ENCODE results near the gene GREB1L.
"Not testable (repeated sequence)": the region's sequence is repeated elsewhere in the genome, so short reads cannot be mapped to it uniquely, and the experiment has no call there.

GREB1L gene

DNA sequence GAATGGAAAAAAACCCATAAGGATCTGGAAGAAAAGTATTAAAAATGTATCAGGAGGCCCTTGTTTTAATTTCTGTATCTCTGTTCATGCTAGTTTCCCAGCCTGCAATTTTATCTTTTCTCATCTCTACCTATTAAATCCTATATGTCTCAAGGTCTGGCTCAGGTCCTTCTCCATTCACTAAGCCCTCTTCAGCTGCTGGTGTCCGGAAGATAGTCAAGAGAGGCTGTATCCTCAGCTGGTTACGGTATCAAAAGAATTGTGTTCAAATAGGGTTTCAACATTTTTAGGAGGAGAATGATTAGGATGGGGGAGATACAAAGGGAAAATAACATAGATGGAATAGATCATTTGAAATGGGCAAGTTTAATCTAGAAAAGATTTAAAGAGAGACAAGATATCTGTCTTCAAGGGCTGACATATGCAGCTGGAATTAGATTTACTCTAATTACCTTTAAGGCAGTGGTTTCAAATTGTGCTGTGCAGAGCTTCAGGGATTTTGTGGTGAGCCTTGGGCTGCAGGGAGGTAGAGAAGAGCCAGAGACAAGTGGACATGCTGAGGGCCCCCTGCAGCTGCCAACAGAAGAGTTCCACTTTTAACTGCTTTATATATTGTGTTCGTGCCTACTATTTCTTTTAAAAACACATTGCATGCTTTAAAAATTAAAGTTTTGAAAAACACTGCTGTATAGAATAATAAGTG lies 24.1 kb downstream of the GREB1L start:
- DNase-seq, result no peak

DNA sequence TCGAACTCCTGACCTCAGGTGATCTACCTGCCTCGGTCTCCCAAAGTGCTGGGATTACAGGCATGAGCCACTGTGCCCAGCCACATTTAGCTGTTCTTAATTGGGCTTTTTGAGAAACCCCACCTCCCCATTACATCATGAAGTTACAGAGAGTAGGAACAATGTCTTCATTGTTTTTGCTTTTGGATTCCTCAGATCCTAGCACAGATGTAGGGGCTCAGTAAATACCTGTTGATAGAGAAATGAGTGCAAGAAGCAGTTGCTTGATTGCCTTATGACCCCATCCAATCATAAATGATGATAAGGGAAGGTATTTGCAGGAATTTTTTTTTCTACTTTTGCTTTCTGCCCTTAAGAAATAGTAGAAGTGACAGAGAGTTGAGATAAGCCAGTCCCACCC lies 25.4 kb downstream of the GREB1L start:
- no peak for DNase-seq

DNA sequence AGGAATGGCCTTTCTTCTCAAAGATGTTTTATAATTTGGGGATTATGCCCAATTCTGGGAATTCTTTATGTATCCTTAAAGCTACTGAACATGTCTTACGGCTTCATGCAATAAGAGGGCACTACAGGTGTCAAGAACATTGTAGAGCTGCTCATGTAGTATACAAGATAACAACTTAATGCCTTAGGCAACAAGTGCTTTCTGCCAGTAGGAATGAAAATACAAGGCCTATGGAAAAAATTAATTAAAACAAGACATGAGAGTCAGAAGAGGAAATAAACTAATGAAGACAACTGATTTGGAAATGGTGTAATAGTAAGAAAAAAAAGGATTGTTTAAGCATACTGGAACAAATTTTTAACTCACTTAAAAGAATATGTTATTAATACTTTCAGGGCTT lies 27.3 kb downstream of the GREB1L start:
- no peak for DNase-seq

DNA sequence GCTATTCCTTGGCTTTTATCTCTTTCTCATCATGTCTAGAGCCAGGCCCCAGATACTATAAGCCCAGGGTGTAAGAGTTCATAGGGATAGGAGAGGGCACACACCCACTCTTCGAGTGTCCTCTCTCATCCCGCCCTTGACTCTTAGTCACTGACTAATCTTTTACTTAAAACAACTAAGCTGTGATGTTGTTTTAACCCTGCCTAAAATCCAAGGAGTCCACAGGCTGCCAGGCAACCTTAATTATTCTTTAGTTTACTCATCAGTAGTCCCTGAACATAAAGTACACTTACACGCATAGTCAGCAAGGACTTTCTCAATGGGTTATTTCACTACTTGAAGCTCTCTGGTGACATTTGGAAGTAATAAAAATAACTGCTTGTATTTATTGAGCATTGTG lies 28.4 kb downstream of the GREB1L start:
- DNase-seq, result no peak

DNA sequence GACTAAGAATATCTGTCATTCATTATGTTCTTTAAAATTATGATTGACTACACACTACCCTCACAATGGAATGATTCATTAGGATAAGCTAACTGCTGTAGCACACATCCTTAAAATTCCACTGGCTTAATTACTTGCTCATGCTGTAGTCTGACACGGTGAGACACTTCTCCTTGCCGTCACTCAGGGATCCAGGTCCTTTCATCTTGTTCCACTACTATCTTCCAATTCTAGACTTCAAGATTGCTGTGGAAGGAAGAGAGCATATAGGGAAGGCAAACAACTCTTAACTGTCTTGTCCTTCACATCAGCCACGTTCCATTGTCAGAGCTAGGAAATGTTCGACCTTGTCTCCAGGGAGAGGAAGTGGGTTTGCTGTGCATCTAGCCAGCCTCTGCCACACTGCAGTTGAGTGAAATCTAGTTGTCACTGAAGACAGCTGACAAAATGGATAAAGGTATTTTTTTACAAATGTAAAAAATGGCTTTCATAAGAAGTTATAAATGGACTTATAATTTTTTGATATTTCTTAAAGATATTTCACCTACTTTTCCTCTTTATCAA lies 30.1 kb downstream of the GREB1L start:
- no peak for DNase-seq

DNA sequence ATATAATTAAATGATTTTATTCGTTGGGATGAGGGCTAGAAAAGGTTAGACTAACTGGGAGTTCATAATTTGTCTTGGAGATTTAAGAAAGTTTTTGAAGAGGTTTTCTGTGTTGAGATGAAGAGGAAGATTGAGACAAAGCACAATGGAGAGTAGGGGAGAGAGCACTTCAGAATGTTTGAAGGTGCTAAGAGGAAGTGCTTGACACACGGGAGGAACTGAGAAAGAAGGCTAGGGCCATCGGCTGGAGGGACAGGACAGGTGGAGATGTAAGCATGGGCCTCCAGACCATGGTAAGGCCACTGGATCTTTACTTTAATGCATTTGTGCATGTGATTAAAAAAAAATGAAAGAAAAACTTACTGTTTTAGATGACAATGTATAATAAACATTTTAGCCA lies 31.5 kb downstream of the GREB1L start:
- no peak for DNase-seq

DNA sequence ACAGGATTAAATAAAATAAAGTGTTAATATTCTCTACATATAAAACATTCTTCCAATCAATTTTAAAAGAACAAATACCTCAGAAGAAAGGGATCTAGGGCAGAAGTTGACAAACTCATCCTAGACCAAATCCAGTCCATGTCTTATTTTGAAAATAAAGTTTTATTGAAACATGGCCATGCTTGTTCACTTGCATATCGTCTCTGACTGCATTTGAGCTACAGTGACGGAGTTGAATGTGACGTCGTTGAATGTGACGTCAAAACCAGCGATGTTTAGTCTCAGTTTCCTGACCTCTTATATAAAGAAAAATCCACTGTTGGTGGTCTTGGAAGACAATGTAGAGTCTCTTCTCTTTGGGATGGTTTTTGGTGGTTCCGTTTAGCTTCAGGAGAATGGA lies 33.6 kb downstream of the GREB1L start:
- no peak for DNase-seq

DNA sequence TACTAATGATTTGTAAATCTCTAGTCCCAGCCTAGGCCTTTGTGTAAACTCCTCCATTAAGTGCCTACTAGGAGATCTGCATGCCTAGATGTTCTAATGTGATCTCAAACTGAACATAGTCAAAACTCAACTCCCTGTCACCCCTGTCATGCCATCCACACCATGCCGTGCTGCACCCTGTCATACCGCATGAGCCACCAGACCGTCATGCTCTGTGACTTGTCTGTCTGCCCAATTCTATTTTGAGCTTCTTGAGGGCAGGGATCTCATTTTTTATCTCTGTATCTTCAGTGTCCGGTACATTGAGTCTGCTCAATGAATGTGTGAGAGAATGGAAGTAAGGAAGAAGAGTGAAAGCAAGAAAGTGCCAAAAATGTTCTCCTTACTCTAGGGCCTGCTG lies 35.5 kb downstream of the GREB1L start:
- DNase-seq, result no peak

DNA sequence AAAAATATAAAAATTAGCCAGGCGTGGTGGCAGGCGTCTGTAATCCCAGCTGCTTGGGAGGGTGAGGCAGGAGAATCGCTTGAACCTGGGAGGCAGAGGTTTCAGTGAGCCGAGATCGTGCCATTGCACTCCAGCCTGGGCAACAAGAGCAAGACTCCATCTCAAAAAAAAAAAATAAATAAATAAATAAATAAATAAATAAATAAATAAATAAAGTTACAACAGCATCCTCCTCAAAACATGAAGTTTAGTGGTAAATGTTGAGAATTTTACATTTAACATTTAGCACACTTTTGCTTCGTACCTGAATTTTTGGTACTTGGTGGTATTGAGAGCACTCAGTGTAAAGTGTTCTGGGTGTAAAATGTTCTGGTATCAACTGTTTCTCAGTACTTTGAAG lies 36.2 kb downstream of the GREB1L start:
- not testable (repeated sequence) for DNase-seq

DNA sequence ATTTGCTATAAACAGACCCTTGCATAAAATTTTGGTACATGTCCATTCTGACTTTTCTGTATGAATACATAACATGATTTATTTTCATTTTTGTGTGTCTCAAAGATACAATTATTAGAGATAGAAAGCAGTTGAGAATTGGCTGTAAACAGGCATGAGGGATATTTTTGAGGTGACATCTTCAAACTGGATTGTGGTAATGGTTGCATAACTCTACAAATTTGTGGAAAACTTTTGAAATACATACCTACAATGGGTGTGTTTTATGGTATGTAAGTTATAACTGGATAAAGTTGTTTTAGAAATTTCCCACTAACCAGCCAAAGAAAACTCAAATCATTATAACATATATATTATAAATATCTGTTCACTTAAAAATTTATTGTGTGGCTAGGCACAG lies 39.6 kb downstream of the GREB1L start:
- no peak for DNase-seq

DNA sequence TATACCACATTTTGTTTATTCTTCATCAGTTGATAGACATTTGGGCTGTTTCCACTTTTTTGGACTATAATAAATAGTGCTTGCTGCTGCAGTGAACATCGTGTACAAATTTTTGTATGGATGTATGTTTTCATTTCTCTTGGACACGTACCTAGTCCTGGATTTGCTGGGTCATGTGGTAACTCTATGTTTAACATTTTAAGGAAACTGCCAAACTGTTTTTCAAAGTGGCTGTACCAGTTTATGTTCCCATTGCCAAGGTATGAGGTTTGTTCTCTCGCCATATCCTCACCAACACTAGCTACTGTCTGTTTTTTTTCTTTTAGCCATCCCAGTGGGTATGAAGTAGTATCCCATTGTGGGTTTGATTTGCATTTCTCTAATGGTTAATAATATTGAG lies 42.5 kb downstream of the GREB1L start:
- DNase-seq, result no peak

DNA sequence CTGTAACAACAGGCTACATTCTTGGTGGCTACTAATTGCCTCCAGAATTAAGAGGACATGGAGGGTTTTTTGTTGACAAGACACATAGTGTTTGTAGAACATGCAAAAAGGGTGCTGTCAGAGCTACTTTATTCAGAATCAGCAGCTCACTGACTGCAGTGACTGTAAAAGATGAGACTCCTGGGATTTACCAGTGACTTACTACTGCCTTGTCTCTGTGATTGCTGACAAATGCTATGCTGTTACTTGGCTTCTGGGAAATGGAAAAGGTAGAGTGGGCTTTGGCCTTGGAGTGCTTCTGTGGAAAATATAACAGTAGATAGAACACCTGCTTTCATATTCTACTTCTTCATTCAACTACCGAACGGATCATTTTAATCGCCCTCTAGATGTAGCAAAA lies 47.8 kb downstream of the GREB1L start:
- DNase-seq, result no peak

DNA sequence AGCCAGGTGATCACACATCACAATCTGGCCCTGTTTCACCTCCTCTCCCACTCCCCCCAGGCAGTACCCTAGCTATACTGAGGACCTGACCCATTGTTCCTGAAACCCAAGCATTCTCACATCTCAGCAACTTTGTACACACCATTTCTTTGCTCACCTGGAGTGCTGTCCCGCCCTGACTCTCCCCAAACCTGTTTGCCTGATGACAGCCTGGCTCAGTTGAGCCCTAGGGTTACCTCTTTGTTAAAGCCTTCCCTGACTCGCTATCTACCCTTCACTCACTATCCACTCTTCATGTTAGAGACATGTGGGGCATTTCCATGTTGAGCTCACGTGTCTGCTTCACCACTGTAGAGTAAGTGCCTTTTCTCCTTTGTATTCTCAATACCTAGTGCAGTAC lies 49.1 kb downstream of the GREB1L start:
- no peak for DNase-seq

DNA sequence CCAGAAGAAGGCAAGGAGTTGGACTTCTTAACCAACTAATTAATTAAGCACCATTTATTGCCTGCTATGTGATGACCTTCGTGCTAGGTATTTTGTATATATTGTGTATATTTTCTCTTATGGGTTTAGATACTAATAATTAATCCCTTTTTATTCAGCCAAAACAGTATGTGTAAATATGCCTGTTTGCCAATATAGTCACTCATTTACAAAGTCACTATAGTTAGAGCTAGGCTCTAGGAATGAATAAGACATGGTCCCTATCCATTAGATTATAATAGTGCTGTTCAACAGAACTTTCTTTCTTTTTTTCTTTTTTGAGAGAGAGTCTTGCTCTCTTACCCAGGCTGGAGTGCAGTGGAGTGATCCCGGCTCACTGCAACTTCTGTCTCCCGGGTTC lies 51.4 kb downstream of the GREB1L start:
- DNase-seq, result no peak

DNA sequence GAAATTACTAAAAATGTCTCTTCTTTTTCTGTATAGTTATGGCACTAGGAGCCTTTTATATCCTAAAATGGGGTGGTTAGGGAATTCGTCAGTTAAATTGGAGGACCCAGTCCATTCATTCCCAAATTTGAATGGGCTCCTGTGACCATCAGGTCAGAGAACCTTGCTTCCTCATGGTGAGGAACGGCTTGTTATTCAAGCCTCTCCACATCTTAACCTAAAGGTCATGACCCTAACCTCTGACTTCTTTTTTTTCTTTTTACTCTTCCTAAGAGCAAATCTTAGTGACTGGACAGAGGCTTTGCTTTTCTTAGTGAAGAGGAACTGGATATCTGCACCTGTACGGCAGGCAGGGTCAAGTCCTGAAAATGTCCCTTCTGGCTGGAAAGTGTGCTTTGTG lies 53.1 kb downstream of the GREB1L start:
- no peak for DNase-seq

DNA sequence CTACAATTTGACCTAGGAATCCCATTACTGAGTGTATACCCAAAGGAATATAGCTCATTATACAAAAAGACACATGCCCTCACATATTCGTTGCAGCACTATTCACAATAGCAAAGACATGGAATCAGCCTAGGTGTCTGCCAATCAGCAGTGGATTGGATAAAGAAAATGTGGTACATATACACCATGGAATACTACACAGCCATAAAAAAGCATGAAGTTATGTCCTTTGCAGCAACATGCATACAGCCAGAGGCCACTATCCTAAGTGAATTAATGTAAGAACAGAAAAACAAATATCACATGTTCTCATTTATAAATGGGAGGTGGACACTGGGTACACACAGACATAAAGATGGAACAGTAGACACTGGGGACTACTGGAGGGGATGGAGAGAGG lies 54.0 kb downstream of the GREB1L start:
- DNase-seq, result no peak

DNA sequence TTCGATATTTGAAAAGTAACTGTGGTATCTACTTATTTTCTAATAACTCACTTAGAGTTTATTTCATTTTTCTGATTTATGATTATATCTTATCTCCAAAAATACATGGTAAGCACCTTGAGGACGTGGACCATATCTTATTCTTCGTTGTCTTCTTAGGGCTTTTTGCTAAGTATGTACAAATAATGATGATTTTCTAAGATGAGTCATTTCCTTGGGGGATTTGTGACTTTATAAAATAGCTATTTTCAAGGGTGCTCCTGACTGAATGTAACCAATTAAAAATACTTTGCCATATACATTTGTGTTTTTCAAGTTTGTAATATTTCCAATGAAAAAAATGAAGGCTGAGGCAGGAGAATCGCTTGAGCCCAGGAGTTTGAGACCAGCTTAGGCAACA lies 56.3 kb downstream of the GREB1L start:
- DNase-seq, result no peak

DNA sequence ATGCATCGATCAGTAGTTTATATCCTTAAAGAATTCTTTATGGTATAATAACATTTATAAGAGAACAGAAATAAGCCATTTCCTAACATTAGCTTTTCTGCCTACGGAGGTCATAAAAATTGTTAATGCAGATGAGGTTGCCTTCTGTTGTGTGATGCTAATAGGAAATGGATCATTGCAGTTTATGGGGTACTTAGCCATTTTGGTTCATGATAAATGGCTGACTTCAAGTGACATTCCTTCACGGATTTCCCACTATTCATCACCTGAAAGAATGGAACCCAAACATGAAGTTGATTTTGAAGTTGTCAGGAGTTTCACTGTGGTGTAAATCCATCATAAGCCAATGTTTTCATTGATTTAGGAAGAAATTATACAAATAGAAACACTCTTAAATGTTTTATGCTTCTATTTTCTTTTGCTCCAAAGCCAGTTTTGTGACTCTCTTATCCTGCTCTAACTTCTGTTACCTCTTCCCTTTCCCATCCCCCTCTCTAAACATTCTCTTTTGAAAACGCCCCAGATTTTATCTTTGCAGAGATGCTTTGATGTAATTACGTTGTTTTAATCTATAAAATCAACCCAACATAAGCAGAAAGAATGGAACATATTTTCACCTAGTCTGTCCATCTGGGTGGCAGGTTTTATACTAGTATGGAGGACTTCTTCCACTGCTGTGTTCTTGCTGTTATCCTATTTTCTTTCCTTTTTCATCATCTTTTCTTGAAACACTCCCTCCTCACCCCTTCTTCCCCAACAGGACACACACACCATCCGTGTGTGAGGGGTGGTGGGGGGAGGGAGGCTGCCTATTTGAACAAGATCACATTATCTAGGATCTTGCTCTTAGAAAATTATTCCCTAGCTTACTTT lies 58.2 kb downstream of the GREB1L start:
- no peak for DNase-seq

DNA sequence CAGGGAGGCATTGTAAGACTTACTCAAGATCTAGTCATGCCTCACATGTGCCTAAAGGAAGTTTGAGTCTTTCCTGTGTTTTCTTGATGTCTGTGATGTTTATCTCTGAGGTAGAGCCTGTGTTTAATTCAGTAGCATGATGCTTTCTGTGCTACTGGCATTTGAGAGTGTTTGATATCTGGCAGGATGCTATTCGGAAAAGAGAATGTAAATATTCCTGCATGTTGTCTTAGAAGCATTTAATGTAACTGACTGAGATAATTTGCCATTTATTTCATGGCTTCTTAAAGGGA lies 58.8 kb downstream of the GREB1L start:
- no peak for DNase-seq

DNA sequence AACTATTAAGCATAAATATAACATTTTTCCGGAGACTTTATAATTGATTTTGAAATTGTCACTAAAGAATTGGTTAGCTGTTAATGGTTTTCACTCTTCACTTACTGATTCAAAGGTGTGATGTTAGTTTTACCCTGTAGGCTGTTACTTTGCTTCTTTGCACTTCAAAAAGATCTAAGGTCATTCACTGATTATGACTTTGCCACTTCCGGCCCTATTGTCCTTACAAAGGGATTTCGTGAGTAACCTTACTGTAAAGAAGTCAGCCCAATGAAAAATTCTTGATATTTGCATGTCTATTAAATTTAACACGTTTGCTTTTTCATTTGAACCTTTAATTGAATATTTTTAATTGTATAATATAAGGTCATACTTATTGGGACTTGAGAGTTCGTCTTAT lies 61.4 kb downstream of the GREB1L start:
- no peak for DNase-seq

DNA sequence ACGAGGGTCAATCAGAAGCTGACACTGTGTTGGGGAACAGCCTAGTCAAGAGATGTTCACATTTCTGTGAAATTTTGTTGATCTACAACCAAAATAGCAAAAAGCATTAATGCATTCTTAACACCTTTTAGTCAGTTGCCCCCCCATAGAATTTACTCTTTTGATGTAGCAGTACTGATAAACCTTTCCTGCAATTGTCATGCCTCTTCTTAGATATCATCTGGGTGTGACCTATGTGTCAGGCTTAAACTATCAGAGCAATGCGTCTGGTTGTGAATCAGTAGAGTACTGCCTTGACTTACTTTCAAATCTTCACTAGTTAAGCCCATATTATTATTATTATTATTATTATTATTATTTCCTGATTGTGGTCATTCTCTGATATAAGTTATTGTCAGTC lies 61.9 kb downstream of the GREB1L start:
- DNase-seq, result no peak

DNA sequence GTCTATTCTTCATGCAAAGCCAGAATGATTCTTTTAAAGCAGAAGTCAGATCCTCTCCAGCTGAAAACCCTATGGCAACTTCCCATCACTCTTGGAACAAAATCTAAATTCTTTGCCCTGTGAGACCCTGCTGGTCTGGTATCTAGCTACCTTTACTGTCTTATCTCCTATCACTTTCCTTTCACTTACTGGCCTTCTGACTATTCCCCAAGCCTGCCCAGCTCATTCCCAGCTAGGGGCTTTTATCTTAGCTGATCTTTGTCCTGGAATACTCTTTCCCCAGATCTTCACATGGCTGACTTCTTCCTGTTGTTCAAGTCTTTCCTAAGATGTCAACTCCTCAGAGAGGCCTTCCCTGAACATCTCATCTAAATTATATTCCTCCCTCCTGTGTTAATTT lies 63.6 kb downstream of the GREB1L start:
- DNase-seq, result no peak

DNA sequence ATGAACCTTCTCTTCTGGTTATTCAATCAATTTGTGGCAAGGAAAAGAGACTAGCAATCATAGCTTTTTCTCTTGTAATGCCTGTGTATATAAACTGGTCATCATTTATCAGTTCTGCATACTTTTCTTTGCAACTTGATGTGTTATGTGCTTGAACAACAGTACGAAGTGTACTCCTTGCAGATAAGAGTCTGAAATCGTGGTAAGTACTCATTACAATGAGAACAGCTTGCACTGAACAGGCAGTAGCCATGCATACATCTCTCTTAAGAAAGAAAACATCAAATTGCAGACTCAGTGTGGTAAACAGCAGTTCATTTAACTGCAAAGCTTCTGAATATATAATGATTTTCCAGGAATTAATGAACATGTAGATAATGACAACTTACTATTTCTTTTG lies 64.3 kb downstream of the GREB1L start:
- DNase-seq, result no peak

DNA sequence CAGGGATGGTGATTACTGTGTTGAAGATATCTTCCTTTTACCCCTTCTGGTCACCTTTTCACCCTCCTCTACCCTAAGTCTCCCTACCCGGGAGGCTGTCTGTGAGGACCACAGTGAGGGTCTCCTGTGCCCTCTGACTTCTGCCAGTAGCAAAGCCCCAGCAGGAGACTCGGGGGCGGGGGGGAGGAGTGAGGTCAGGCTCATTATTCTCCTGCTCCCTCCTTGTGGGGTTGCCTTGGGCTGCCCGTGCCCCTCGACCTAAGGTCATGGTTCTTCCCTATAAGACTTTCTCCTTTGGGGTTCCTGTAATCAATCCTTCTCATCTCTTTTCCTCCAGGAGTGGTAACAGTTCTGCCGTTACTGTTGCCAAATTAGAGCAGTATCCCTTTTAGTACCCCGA lies 65.5 kb downstream of the GREB1L start:
- DNase-seq, result no peak

DNA sequence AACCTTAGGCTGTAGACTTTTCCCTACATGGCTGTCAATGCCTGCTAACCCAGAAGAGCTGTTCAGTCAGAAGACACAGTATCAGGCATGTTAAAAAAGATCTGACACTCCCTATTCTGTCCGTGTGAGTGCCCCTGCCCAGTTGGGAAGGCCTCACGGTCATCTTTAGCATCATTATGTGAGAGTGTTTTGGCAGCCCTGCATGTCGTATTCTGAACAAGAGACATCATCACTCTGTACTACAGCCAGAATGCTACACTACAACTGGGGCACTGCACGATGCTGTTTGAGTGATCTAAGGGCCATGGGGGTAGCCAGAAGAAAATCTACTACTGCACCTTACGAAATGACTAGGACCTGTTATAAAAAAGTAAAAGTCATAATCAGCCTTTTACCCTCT lies 67.2 kb downstream of the GREB1L start:
- DNase-seq, result no peak

All from hematopoietic multipotent progenitor cell treated with erythropoietin and hydrocortisone succinate and interleukin-3 and kit ligand, for 6 days (in vitro differentiated cells).